ENCODE results near the gene MON1A.

- no peak for TF ChIP-seq POLR2A (IDR thresholded peaks at IDR 0.05; ENCODE audit: low read depth, low read length)
- no peak for TF ChIP-seq TAF1 (IDR thresholded peaks at IDR 0.05; ENCODE audit: low read depth, low read length)
Observed at GRCh38 chr3:49976942-49977341, 47.3 kb upstream of the MON1A start.
